Ascending aorta (tissue), 2 donors: ENCODE results near the gene TOM1L1. TPM values are rescaled to one million over a fixed set of nuclear protein-coding genes. Genes with fewer than 3 reads are reported as not detected.

ENCODE experiments used
- DNase-seq, 2 donors: peaks; one replicate each; pipeline ENCODE4 v3.0.0-alpha.2; 2019; ENCODE audit warnings: low spot score in 2 of 2
- H3K27ac ChIP-seq, 2 donors: fragments of 200-600 bp; sonication (generic); one replicate each; pipeline ENCODE4 v1.5.1; 2016 to 2017; ENCODE audit warnings: mild to moderate bottlenecking in 1 of 2
- H3K27me3 ChIP-seq: fragments of 200-600 bp; sonication (generic); one replicate; pipeline ENCODE4 v1.5.1; 2017
- H3K36me3 ChIP-seq, 2 donors: fragments of 200-600 bp; sonication (generic); one replicate each; pipeline ENCODE4 v1.5.1; 2016
- H3K4me1 ChIP-seq, 2 donors: fragments of 200-600 bp; sonication (generic); one replicate each; pipeline ENCODE4 v1.5.1; 2016 to 2017; ENCODE audit warnings: mild to moderate bottlenecking in 1 of 2
- H3K4me3 ChIP-seq, 2 donors: fragments of 200-600 bp; sonication (generic); one replicate each; pipeline ENCODE4 v1.5.1; 2016 to 2017; ENCODE audit warnings: mild to moderate bottlenecking in 1 of 2
- H3K9me3 ChIP-seq, 2 donors: fragments of 200-600 bp; sonication (generic); one replicate each; pipeline ENCODE4 v1.5.1; 2016
- CTCF ChIP-seq, 3 experiments: fragments of 200-600 bp in 2 of 3; fragments of 450-650 bp in 1 of 3; sonication (generic) in 2 of 3; IDR thresholded peaks; one replicate each; pipeline ENCODE4 v1.5.1; 2016 to 2019; ENCODE audit warnings: antibody characterized with exemption in 3 of 3, mild to moderate bottlenecking in 1 of 3, moderate library complexity in 1 of 3
- intact Hi-C: fragments of 100-400 bp; cut with DNase I; formaldehyde crosslinking; loops from one replicate; pipeline ENCODE4 v1.15.1; 2023
- total RNA-seq: library from RNA; depleted of rRNA; stranded (reverse); fragments of >200 nt; gene quantifications from one replicate; pipeline ENCODE4 v1.1.0, GENCODE V29; 2016

Gene TOM1L1
- total RNA-seq, 1 donor from 2014 or later, result 31.0 TPM

- no peak overlapping the region for H3K27ac ChIP-seq
- intact Hi-C loops, result no loop called here
- no peak for TF ChIP-seq CTCF (IDR thresholded peaks at IDR 0.05)
- H3K4me3 ChIP-seq, result no peak overlapping the region
- H3K4me1 ChIP-seq, result no peaks in the 10 kb centered on the region
- no peaks in the 10 kb centered on the region for H3K27me3 ChIP-seq
- H3K36me3 ChIP-seq, result no peaks in the 10 kb centered on the region
- DNase-seq, result no peak
- no peaks in the 10 kb centered on the region for H3K9me3 ChIP-seq
Measured at GRCh38 chr17:54881255-54881972, 19.2 kb upstream of the TOM1L1 start.

- Histone ChIP-seq H3K9me3 (no peaks in the 10 kb centered on the region), H3K27ac (no peak overlapping the region), H3K4me1 (no peaks in the 10 kb centered on the region), H3K36me3 (no peaks in the 10 kb centered on the region), H3K4me3 (no peak overlapping the region), H3K27me3 (no peaks in the 10 kb centered on the region)
- intact Hi-C loops, result no loop called here
- no peak for DNase-seq
- no peak for TF ChIP-seq CTCF (IDR thresholded peaks at IDR 0.05)
Measured at GRCh38 chr17:54882371-54882770, 18.3 kb upstream of the TOM1L1 start.

- DNase-seq, result no peak
- no peaks in the 10 kb centered on the region for H3K27me3 ChIP-seq
- no peaks in the 10 kb centered on the region for H3K9me3 ChIP-seq
- H3K27ac ChIP-seq, result no peak overlapping the region
- intact Hi-C loops, result no loop called here
- no peaks in the 10 kb centered on the region for H3K36me3 ChIP-seq
- H3K4me1 ChIP-seq, result no peaks in the 10 kb centered on the region
- H3K4me3 ChIP-seq, result no peak overlapping the region
- TF ChIP-seq CTCF (IDR thresholded peaks at IDR 0.05), result no peak
Measured at GRCh38 chr17:54882950-54883349, 17.7 kb upstream of the TOM1L1 start.

GRCh38 chr17:54883939-54884338, 16.7 kb upstream of the TOM1L1 start:
- no peaks in the 10 kb centered on the region for H3K9me3 ChIP-seq

GRCh38 chr17:54887787-54888186, 12.9 kb upstream of the TOM1L1 start:
- no peaks in the 10 kb centered on the region for H3K9me3 ChIP-seq
- no peaks in the 10 kb centered on the region for H3K4me1 ChIP-seq
- TF ChIP-seq CTCF (IDR thresholded peaks at IDR 0.05), result no peak
- no peak overlapping the region for H3K4me3 ChIP-seq
- H3K27me3 ChIP-seq, result no peaks in the 10 kb centered on the region
- intact Hi-C loops, result no loop called here
- no peak overlapping the region for H3K27ac ChIP-seq
- DNase-seq, result no peak
- H3K36me3 ChIP-seq, result no peaks in the 10 kb centered on the region

More at GRCh38 chr17:54883939-54884338, 16.7 kb upstream of the TOM1L1 start:
- no peak overlapping the region for H3K4me3 ChIP-seq
- H3K4me1 ChIP-seq, result no peaks in the 10 kb centered on the region
- TF ChIP-seq CTCF (IDR thresholded peaks at IDR 0.05), result no peak
- no peak overlapping the region for H3K27ac ChIP-seq
- no peaks in the 10 kb centered on the region for H3K36me3 ChIP-seq
- intact Hi-C loops, result no loop called here
- no peaks in the 10 kb centered on the region for H3K27me3 ChIP-seq
- no peak for DNase-seq

GRCh38 chr17:54888254-54888653, 12.4 kb upstream of the TOM1L1 start:
- intact Hi-C loops, result no loop called here
- no peaks in the 10 kb centered on the region for H3K9me3 ChIP-seq
- no peak for DNase-seq
- no peak for TF ChIP-seq CTCF (IDR thresholded peaks at IDR 0.05)
- H3K4me3 ChIP-seq, result no peak overlapping the region
- H3K27ac ChIP-seq, result no peak overlapping the region
- no peaks in the 10 kb centered on the region for H3K36me3 ChIP-seq
- no peaks in the 10 kb centered on the region for H3K4me1 ChIP-seq
- no peaks in the 10 kb centered on the region for H3K27me3 ChIP-seq
